Spleen (tissue), 11 donors: Measurements from ENCODE around the gene PRDM5. TPM values are rescaled to one million over a fixed set of nuclear protein-coding genes. Genes with fewer than 3 reads are reported as not detected.

Experiments used
- DNase-seq: peaks from one replicate; pipeline ENCODE4 v3.0.0-alpha.2; 2020
- H3K27ac ChIP-seq, 8 donors: fragments of 200-600 bp; sonication (generic) in 7 of 8; 1 replicate in 4 of 8; 2 replicates in 4 of 8; pipeline versions ENCODE4 v1.5.0 to v1.8.0; 2016 to 2021; ENCODE audit warnings: inconsistent platforms in 4 of 8, mild to moderate bottlenecking in 4 of 8, moderate library complexity in 1 of 8
- H3K27me3 ChIP-seq, 7 donors: fragments of 200-600 bp; sonication (generic) in 6 of 7; replicated peaks in 1 of 7; 1 replicate in 4 of 7; 2 replicates in 3 of 7; pipeline versions ENCODE4 v1.5.0 to v1.8.0; 2016 to 2021; ENCODE audit warnings: inconsistent platforms in 3 of 7, mild to moderate bottlenecking in 1 of 7
- H3K36me3 ChIP-seq, 6 donors: fragments of 200-600 bp; sonication (generic) in 5 of 6; 1 replicate in 4 of 6; 2 replicates in 2 of 6; pipeline versions ENCODE4 v1.5.0 to v1.8.0; 2016 to 2021; ENCODE audit warnings: inconsistent platforms in 2 of 6
- H3K4me1 ChIP-seq, 6 donors: fragments of 200-600 bp; sonication (generic) in 5 of 6; 1 replicate in 3 of 6; 2 replicates in 3 of 6; pipeline versions ENCODE4 v1.5.0 to v1.8.0; 2016 to 2021; ENCODE audit warnings: inconsistent platforms in 3 of 6
- H3K4me3 ChIP-seq, 8 donors: fragments of 200-600 bp; sonication (generic) in 7 of 8; 1 replicate in 4 of 8; 2 replicates in 4 of 8; pipeline versions ENCODE4 v1.5.0 to v1.8.0; 2016 to 2021; ENCODE audit warnings: inconsistent platforms in 4 of 8, mild to moderate bottlenecking in 4 of 8, moderate library complexity in 2 of 8
- H3K9me3 ChIP-seq, 8 donors: fragments of 200-600 bp; sonication (generic) in 7 of 8; 1 replicate in 4 of 8; 2 replicates in 4 of 8; pipeline versions ENCODE4 v1.5.0 to v1.8.0; 2016 to 2021; ENCODE audit warnings: inconsistent platforms in 4 of 8
- CTCF ChIP-seq, 11 experiments: fragments of 200-600 bp in 7 of 11; fragments of 450-650 bp in 4 of 11; sonication (generic) in 4 of 11; IDR thresholded peaks in 8 of 11; conservative IDR thresholded peaks in 3 of 11; 1 replicate in 7 of 11; 2 replicates in 4 of 11; pipeline versions ENCODE4 v1.4.0 to v1.8.0; 2016 to 2021; ENCODE audit warnings: antibody characterized with exemption in 11 of 11, inconsistent platforms in 4 of 11, mild to moderate bottlenecking in 1 of 11
- POLR2A ChIP-seq, 3 donors: fragments of 450-650 bp; IDR thresholded peaks; one replicate each; pipeline ENCODE4 v1.5.1; 2017; ENCODE audit warnings: antibody characterized with exemption in 3 of 3, mild to moderate bottlenecking in 1 of 3
- POLR2AphosphoS5 ChIP-seq, 3 donors: sonication (generic); formaldehyde crosslinking; IDR thresholded peaks; one replicate each; pipeline ENCODE4 v1.5.1; 2017; ENCODE audit warnings: antibody characterized with exemption in 3 of 3
- WGBS, 5 donors: extraction: QIAGEN DNeasy Blood & Tissue Kit in 3 of 5; methylation state at CpG; one replicate each; pipeline versions ENCODE4 v1.1.5 to v1.1.7; 2013 to 2018; 5-methylcytosine and 5-hydroxymethylcytosine counted together
- intact Hi-C: fragments of 100-400 bp; cut with DNase I; formaldehyde crosslinking; loops from one replicate; pipeline ENCODE4 v1.15.0; 2023; ENCODE audit warnings: low total_unique reads
- polyA plus RNA-seq, 3 donors: library from polyadenylated mRNA; stranded (reverse); fragments of 200-250 nt; gene quantifications; one replicate each; pipeline ENCODE4 v1.2.1, GENCODE V29; 2013
- total RNA-seq, 7 donors: library from RNA; depleted of rRNA in 3 of 7; stranded (reverse); fragments of >200 nt in 3 of 7; fragmentation: NEBNext Ultra II Directional in 4 of 7; extraction: Animal tissue kit (Norgen Biotek cat#: 25700) in 4 of 7; gene quantifications; one replicate each; pipeline versions ENCODE4 v1.1.0 to v1.2.1, GENCODE V29; 2016 to 2021
- donor health status: healthy with polysubstance abuse.
- donor health status: DM: no; HTN: no; CAD: no; lungs with moderate emphysema.
- donor health status: DM: no; HTN: no; CAD: no.
- donor health status: Bipolar disorder and iron deficiency.
- donor health status: healthy.
- donor health status: DM: no; HTN: no; CAD: no.
- donor health status: DM: yes; HTN: yes; CAD: no.

Gene PRDM5
- total and polyA plus RNA-seq, 10 donors: 0.50 to 14.5 (median 7.6) TPM

GRCh38 chr4:120921456-120922380 lies 808 bp downstream of the PRDM5 start:
- H3K9me3 ChIP-seq: no peaks in the 10 kb centered on the region
- H3K36me3 ChIP-seq: no peaks in the 10 kb centered on the region
- DNase-seq: peak; percentile 86
- TF ChIP-seq POLR2A (IDR thresholded peaks at IDR 0.05) (no peak), CTCF (IDR thresholded peaks at IDR 0.05 in 8 of 11, conservative IDR thresholded peaks at IDR 0.05 in 3 of 11) (no peak), POLR2AphosphoS5 (IDR thresholded peaks at IDR 0.05) (peak; percentile 73 to 84 (median 79))
- H3K4me1 ChIP-seq: peaks cover 0 to 45% (median 28%) of the 10 kb centered on the region in 6 donors
- peaks cover 0 to 48% (median 10%) of the 10 kb centered on the region in 7 donors for H3K27me3 ChIP-seq
- intact Hi-C loops: no loop called here
- H3K4me3 ChIP-seq: peak overlapping the region; percentile 44 to 82 (median 55)
- peak overlapping the region; percentile 64 to 92 (median 90) for H3K27ac ChIP-seq
- WGBS, 5 donors: 5 to 17% (median 6%) methylated on average over 18 to 51 of the region's 51 CpGs

- H3K4me3 ChIP-seq: no peak overlapping the region
- H3K27ac ChIP-seq: peak overlapping the region in 1 of 8 donors; percentile 16
- TF ChIP-seq POLR2A (IDR thresholded peaks at IDR 0.05) (no peak), CTCF (IDR thresholded peaks at IDR 0.05 in 8 of 11, conservative IDR thresholded peaks at IDR 0.05 in 3 of 11) (no peak), POLR2AphosphoS5 (IDR thresholded peaks at IDR 0.05) (no peak)
- intact Hi-C loops: no loop called here
- no peaks in the 10 kb centered on the region for H3K9me3 ChIP-seq
- DNase-seq: no peak
- H3K4me1 ChIP-seq: peaks cover 0 to 45% (median 28%) of the 10 kb centered on the region in 6 donors
- H3K27me3 ChIP-seq: peaks cover 0 to 48% (median 10%) of the 10 kb centered on the region in 7 donors
- 84 to 96% (median 86%) methylated on average over 2 of the region's 2 CpGs for WGBS, 5 donors
- H3K36me3 ChIP-seq: no peaks in the 10 kb centered on the region
These were observed 1.9 kb downstream of the PRDM5 start for GRCh38 chr4:120920666-120921065.

DNA sequence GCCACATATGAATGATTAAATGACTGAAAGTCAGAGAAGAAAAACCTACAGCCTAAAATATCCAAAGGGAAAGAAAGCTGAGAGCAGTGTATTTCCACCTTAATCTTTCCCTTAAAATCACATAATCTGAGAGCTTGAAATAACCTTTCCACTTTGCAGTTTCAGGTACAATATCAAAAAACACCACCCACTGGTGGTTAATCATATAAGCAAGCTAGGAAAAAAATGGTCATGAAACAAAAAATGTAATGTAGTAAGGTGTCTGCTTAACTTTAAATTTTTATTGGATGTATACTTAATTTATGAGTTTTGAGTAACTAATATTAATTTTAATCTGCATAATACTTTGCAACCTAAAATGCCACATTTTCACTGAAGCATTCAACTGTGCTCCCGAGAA lies 3.2 kb downstream of the PRDM5 start:
- intact Hi-C loops: no loop called here
- peak overlapping the region in 1 of 8 donors; percentile 41 for H3K27ac ChIP-seq
- no peak overlapping the region for H3K4me3 ChIP-seq
- 88 to 96% (median 95%) methylated on average over 1 of the region's 1 CpG for WGBS, 5 donors
- H3K36me3 ChIP-seq: no peaks in the 10 kb centered on the region
- H3K4me1 ChIP-seq: peaks cover 0 to 45% (median 28%) of the 10 kb centered on the region in 6 donors
- DNase-seq: no peak
- no peaks in the 10 kb centered on the region for H3K9me3 ChIP-seq
- peaks cover 0 to 47% (median 10%) of the 10 kb centered on the region in 7 donors for H3K27me3 ChIP-seq
- no peak for TF ChIP-seq POLR2AphosphoS5 (IDR thresholded peaks at IDR 0.05)
- no peak for TF ChIP-seq POLR2A (IDR thresholded peaks at IDR 0.05)
- no peak for TF ChIP-seq CTCF (IDR thresholded peaks at IDR 0.05 in 8 of 11, conservative IDR thresholded peaks at IDR 0.05 in 3 of 11)

GRCh38 chr4:120918788-120919187 lies 3.7 kb downstream of the PRDM5 start:
- TF ChIP-seq POLR2A (IDR thresholded peaks at IDR 0.05): no peak
- no peak for TF ChIP-seq POLR2AphosphoS5 (IDR thresholded peaks at IDR 0.05)
- no peak for TF ChIP-seq CTCF (IDR thresholded peaks at IDR 0.05 in 8 of 11, conservative IDR thresholded peaks at IDR 0.05 in 3 of 11)
- no peak overlapping the region for H3K4me3 ChIP-seq
- no peaks in the 10 kb centered on the region for H3K9me3 ChIP-seq
- H3K27me3 ChIP-seq: peaks cover 0 to 42% (median 10%) of the 10 kb centered on the region in 7 donors
- no peaks in the 10 kb centered on the region for H3K36me3 ChIP-seq
- H3K4me1 ChIP-seq: peaks cover 0 to 45% (median 28%) of the 10 kb centered on the region in 6 donors
- intact Hi-C loops: no loop called here
- DNase-seq: no peak
- WGBS, 5 donors: 29 to 53% (median 35%) methylated on average over 2 of the region's 2 CpGs
- H3K27ac ChIP-seq: peak overlapping the region in 1 of 8 donors; percentile 41
